DOHH2 (cell line): ENCODE results near the gene CLMN.

Source experiments
- H3F3A ChIP-seq: fragments of 200-600 bp; sonication (generic), shearing (Covaris generic); 2 replicates; pipeline ENCODE4 v1.6.0; 2016; ENCODE audit warnings: antibody characterized with exemption, mild to moderate bottlenecking; ENCODE audit not compliant: control insufficient read depth, insufficient read depth
- H3K27ac ChIP-seq: fragments of 200-600 bp; sonication (generic); 2 replicates; pipeline ENCODE4 v1.5.1; 2014; ENCODE audit warnings: low read depth, mild to moderate bottlenecking, low read length, moderate library complexity
- H3K27me3 ChIP-seq: fragments of 200-600 bp; sonication (generic); 2 replicates; pipeline ENCODE4 v1.6.1; 2014; ENCODE audit warnings: mild to moderate bottlenecking, low read length, mixed read lengths; ENCODE audit not compliant: control insufficient read depth
- H3K36me3 ChIP-seq: fragments of 200-600 bp; sonication (generic); 2 replicates; pipeline ENCODE4 v1.6.1; 2014; ENCODE audit warnings: mild to moderate bottlenecking, low read length, moderate library complexity, mixed read lengths; ENCODE audit not compliant: control insufficient read depth
- H3K4me1 ChIP-seq: fragments of 200-600 bp; sonication (generic); 2 replicates; pipeline ENCODE4 v1.6.1; 2014; ENCODE audit warnings: mild to moderate bottlenecking, low read length, mixed read lengths; ENCODE audit not compliant: control insufficient read depth
- H3K4me2 ChIP-seq: fragments of 200-600 bp; sonication (generic); 2 replicates; pipeline ENCODE4 v1.6.0; 2014; ENCODE audit warnings: mild to moderate bottlenecking, low read length, moderate library complexity
- H3K4me3 ChIP-seq: fragments of 200-600 bp; sonication (generic); 2 replicates; pipeline ENCODE4 v1.5.1; 2014; ENCODE audit warnings: mild to moderate bottlenecking, low read length, mixed read lengths
- H3K79me2 ChIP-seq: fragments of 200-600 bp; sonication (generic); 2 replicates; pipeline ENCODE4 v1.6.1; 2014; ENCODE audit warnings: mild to moderate bottlenecking, low read length, mixed read lengths; ENCODE audit not compliant: control insufficient read depth
- H3K9me2 ChIP-seq: fragments of 200-600 bp; sonication (generic); replicated peaks from 2 replicates; pipeline ENCODE4 v1.6.1; 2014; ENCODE audit warnings: mild to moderate bottlenecking, low read length, mixed read lengths; ENCODE audit not compliant: control insufficient read depth
- H3K9me3 ChIP-seq: fragments of 200-600 bp; sonication (generic); 2 replicates; pipeline ENCODE4 v1.6.1; 2014; ENCODE audit warnings: antibody characterized with exemption, low read length, mixed read lengths; ENCODE audit not compliant: control insufficient read depth, insufficient read depth
- H4K20me1 ChIP-seq: fragments of 200-600 bp; sonication (generic); 2 replicates; pipeline ENCODE4 v1.6.0; 2014; ENCODE audit warnings: low read depth, mild to moderate bottlenecking, antibody characterized with exemption, low read length, moderate library complexity; ENCODE audit not compliant: control insufficient read depth, insufficient read depth
- EZH2phosphoT487 ChIP-seq: fragments of 200-600 bp; sonication (generic); IDR thresholded peaks from 2 replicates; pipeline ENCODE4 v1.6.1; 2017; ENCODE audit warnings: borderline replicate concordance, mild to moderate bottlenecking, antibody characterized with exemption, low read length, moderate library complexity, mixed read lengths
- TF ChIP-seq, protein P1 (sequence below): fragments of 200-600 bp; sonication (generic); IDR thresholded peaks from one replicate; pipeline ENCODE4 v1.5.1; 2014; ENCODE audit warnings: antibody characterized with exemption, mild to moderate bottlenecking, low read depth, low read length; ENCODE audit not compliant: poor library complexity, severe bottlenecking

Gene CLMN

GRCh38 chr14:95144849-95145248, 174.9 kb downstream of the CLMN start:
- H3K4me3 ChIP-seq = peak overlapping the region; percentile 45; the same call in 1 of the 2 replicates
- H3K79me2 ChIP-seq = peaks cover 99% of the 10 kb centered on the region
- H3K9me2 ChIP-seq = no peaks in the 10 kb centered on the region
- H3K4me2 ChIP-seq = peak overlapping the region; percentile 45
- peaks cover 19% of the 10 kb centered on the region for H4K20me1 ChIP-seq
- H3K27me3 ChIP-seq = no peaks in the 10 kb centered on the region
- no peak overlapping the region for H3K27ac ChIP-seq
- H3F3A ChIP-seq = peaks cover 19% of the 10 kb centered on the region; the same call in 1 of the 2 replicates
- TF ChIP-seq, protein P1, sequence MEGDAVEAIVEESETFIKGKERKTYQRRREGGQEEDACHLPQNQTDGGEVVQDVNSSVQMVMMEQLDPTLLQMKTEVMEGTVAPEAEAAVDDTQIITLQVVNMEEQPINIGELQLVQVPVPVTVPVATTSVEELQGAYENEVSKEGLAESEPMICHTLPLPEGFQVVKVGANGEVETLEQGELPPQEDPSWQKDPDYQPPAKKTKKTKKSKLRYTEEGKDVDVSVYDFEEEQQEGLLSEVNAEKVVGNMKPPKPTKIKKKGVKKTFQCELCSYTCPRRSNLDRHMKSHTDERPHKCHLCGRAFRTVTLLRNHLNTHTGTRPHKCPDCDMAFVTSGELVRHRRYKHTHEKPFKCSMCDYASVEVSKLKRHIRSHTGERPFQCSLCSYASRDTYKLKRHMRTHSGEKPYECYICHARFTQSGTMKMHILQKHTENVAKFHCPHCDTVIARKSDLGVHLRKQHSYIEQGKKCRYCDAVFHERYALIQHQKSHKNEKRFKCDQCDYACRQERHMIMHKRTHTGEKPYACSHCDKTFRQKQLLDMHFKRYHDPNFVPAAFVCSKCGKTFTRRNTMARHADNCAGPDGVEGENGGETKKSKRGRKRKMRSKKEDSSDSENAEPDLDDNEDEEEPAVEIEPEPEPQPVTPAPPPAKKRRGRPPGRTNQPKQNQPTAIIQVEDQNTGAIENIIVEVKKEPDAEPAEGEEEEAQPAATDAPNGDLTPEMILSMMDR = no peak
- TF ChIP-seq EZH2phosphoT487 = no peak
- no peaks in the 10 kb centered on the region for H3K9me3 ChIP-seq
- H3K4me1 ChIP-seq = peaks cover 93% of the 10 kb centered on the region
- H3K36me3 ChIP-seq = peaks cover 15% of the 10 kb centered on the region

DNA sequence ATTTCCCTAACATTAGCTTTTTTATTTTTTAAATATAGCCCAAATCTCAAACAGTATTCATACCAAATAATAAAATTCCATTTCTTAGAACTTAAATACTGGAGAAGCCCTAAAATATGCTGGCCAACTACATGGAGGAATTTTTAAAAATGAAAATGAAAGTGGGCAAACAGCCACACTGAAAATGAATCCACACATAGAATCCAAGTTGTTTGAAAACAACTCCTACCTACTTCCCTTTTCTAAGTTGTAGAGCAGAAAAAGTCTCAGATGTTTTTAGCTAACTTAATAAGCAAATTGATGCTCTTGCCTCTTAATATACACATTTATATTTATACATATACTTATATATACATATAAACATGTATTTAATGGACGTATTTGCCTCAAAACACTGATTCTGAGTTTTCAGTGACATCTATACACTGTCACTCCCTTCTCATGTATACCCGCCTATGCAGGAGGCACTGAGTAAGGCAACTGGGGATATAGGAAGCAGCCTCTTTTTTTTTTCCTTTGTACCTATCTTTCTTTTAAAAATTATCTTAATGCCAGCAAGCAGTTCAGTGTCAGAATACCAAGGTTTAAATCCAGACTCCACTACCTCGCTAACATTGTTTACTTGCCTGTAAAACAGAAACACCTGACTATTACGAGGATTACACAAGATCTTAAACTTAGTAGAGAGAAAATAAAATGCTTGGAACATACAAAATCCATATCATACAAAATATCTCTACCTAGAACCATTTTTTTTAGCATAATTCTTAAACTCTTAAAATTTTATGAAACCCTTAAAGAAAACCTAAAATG, 175.7 kb downstream of the CLMN start:
- peaks cover 95% of the 10 kb centered on the region for H3K4me1 ChIP-seq
- H3K27me3 ChIP-seq = no peaks in the 10 kb centered on the region
- peak overlapping the region; percentile 46 for H3K27ac ChIP-seq
- H3F3A ChIP-seq = peaks cover 19% of the 10 kb centered on the region; the same call in 1 of the 2 replicates
- H4K20me1 ChIP-seq = peaks cover 16% of the 10 kb centered on the region
- H3K79me2 ChIP-seq = peaks cover 99% of the 10 kb centered on the region
- no peaks in the 10 kb centered on the region for H3K9me3 ChIP-seq
- peak overlapping the region; percentile 45 for H3K4me2 ChIP-seq
- peaks cover 22% of the 10 kb centered on the region for H3K36me3 ChIP-seq
- TF ChIP-seq EZH2phosphoT487 = no peak
- TF ChIP-seq, protein P1 = no peak
- H3K4me3 ChIP-seq = peak overlapping the region; percentile 45
- no peaks in the 10 kb centered on the region for H3K9me2 ChIP-seq

DNA sequence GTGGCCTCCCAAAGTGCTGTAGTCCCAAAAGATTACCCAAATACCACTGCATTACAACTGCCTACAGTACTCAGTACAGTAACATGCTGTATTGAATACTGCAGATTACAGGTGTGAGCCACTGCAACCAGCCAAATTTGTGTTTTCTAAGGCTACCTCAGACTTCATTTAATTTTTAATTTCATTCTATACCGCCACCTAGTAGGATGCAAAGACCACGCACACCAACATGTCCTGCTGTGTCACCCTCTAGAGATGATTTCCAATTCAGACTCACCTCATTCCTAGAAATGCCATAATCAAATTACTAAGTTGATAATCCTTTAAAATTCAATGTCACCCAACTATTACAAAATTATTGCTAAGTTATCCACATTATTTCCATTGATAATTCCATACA, 177.5 kb downstream of the CLMN start:
- TF ChIP-seq, protein P1 = no peak
- no peak for TF ChIP-seq EZH2phosphoT487
- Histone ChIP-seq H3K4me1 (peaks cover 78% of the 10 kb centered on the region), H3K36me3 (peaks cover 19% of the 10 kb centered on the region), H3F3A (peaks cover 19% of the 10 kb centered on the region; the same call in 1 of the 2 replicates), H3K79me2 (peaks cover 94% of the 10 kb centered on the region), H3K4me3 (no peak overlapping the region), H4K20me1 (peaks cover 12% of the 10 kb centered on the region), H3K9me3 (no peaks in the 10 kb centered on the region), H3K27ac (no peak overlapping the region), H3K4me2 (peak overlapping the region; percentile 70; the same call in 1 of the 2 replicates), H3K9me2 (no peaks in the 10 kb centered on the region), H3K27me3 (no peaks in the 10 kb centered on the region)
